Measurements from ENCODE around the gene HM13. TPM values are rescaled to one million over a fixed set of nuclear protein-coding genes. Genes with fewer than 3 reads are reported as not detected.

HM13 gene
- total and polyA plus RNA-seq, 2 of the 4 experiments (the other 2 are of a cell fraction): 53.2 to 203 TPM

GRCh38 chr20:31517373-31517772 is 3.1 kb downstream of the HM13 start:
- Histone ChIP-seq H3K4me2 (ENCODE audit: low read depth, low read length) (peak overlapping the region; percentile 50; the same call in 1 of the 2 replicates), H3K56ac (ENCODE audit: extremely low read depth, insufficient read depth, low read length) (no peak overlapping the region), H3K27me3 (ENCODE audit: control insufficient read depth, insufficient read depth, low read length) (no peaks in the 10 kb centered on the region), H3K18ac (ENCODE audit: low read depth, low read length) (no peak overlapping the region), H2AFZ (replicated peaks; ENCODE audit: low read length, poor library complexity) (no peak overlapping the region), H3K79me1 (ENCODE audit: low read depth in 1 of 2, low read length in 2 of 2) (peaks cover 15 to 72% of the 10 kb centered on the region in 2 experiments), H3K23ac (ENCODE audit: low read depth, low read length) (peak overlapping the region; percentile 39), H4K91ac (ENCODE audit: insufficient read depth, low read depth, low read length) (no peak overlapping the region), H2AK9ac (replicated peaks; ENCODE audit: low read depth, low read length, poor library complexity) (peak overlapping the region; percentile 21), H3K9ac (ENCODE audit: low read depth, low read length) (0 out of 2 replicates have a peak overlapping the region, but pooled peaks have one; percentile 14), H3K4ac (ENCODE audit: low read depth, low read length) (0 out of 2 replicates have a peak overlapping the region, but pooled peaks have one; percentile 39), H2AK5ac (ENCODE audit: low read depth, low read length) (peak overlapping the region; percentile 17), H3K9me1 (ENCODE audit: insufficient read depth, low read length) (peaks cover 33% of the 10 kb centered on the region), H4K20me1 (ENCODE audit: insufficient read depth, low read length) (peaks cover 60% of the 10 kb centered on the region), H3K27ac (ENCODE audit: insufficient read depth, low read length) (peak overlapping the region; percentile 0; the same call in 1 of the 2 replicates), H4K5ac (ENCODE audit: low read depth, low read length) (no peak overlapping the region), H3K9me3 (ENCODE audit: control insufficient read depth, insufficient read depth, low read length) (no peaks in the 10 kb centered on the region), H3K4me3 (ENCODE audit: insufficient read depth, low read depth, low read length) (no peak overlapping the region), H2BK20ac (ENCODE audit: low read depth, low read length) (no peak overlapping the region), H2BK15ac (ENCODE audit: low read depth, low read length) (no peak overlapping the region), H2BK5ac (ENCODE audit: low read depth, low read length, poor library complexity, severe bottlenecking) (peak overlapping the region; percentile 5), H3K4me1 (ENCODE audit: control insufficient read depth, insufficient read depth, low read length) (peaks cover 19% of the 10 kb centered on the region), H3K14ac (replicated peaks; ENCODE audit: low read depth, low read length) (0 out of 2 replicates have a peak overlapping the region, but pooled peaks have one; percentile 2), H4K8ac (ENCODE audit: low read depth in 2 of 2, low read length in 2 of 2) (no peak overlapping the region), H3K36me3 (ENCODE audit: control insufficient read depth, insufficient read depth, low read length) (peaks cover 14% of the 10 kb centered on the region), H2BK120ac (ENCODE audit: low read depth, low read length) (no peak overlapping the region)
- 92% methylated on average over 2 of the region's 4 CpGs; no CpG with 5 or more reads in 1 of the 2 experiments for WGBS, 2 experiments (ENCODE audit: extremely low coverage in 2 of 2, insufficient read length in 1 of 2)
- intact Hi-C loops (cut with micrococcal nuclease): no loop called here
- ChIA-PET CTCF (no interaction called here), POLR2A (ENCODE audit: unreplicated experiment) (interaction anchor here (0.6 kb wide), 1 partner anchor 14 kb away, joined by 3 read pairs; no protein-coding TSS in a partner anchor)
- BruUV-seq (replicated peaks): no TSS peak
- dilution Hi-C loops (cut with HindIII; ENCODE audit: low sequenced_read_pairs, unreplicated experiment): no loop called here
- peak; percentile 58 for DNase-seq
- ATAC-seq (ENCODE audit: low read depth): peak; percentile 37
- no peak for TF ChIP-seq ELK1 (IDR thresholded peaks at IDR 0.05; ENCODE audit: borderline replicate concordance, low read depth, low read length)
- no peak for TF ChIP-seq CEBPB (IDR thresholded peaks at IDR 0.05; ENCODE audit: low read depth, low read length)
- no peak for TF ChIP-seq POLR2A (IDR thresholded peaks at IDR 0.05; ENCODE audit: low read depth, low read length)
- peak; percentile 38 for TF ChIP-seq CTCF (conservative IDR thresholded peaks at IDR 0.05; ENCODE audit: low read depth, low read length)
- no peak for TF ChIP-seq RFX5 (IDR thresholded peaks at IDR 0.05; ENCODE audit: low read depth, low read length)
- no peak for TF ChIP-seq FOS (IDR thresholded peaks at IDR 0.05; ENCODE audit: low read depth, low read length)
- no peak for TF ChIP-seq CHD1 (IDR thresholded peaks at IDR 0.05; ENCODE audit: low read depth, low read length)
- TF ChIP-seq MAFK (IDR thresholded peaks at IDR 0.05; ENCODE audit: low read depth, low read length): no peak
- no peak for TF ChIP-seq BHLHE40 (IDR thresholded peaks at IDR 0.05; ENCODE audit: low read depth, low read length)
- no peak for TF ChIP-seq RCOR1 (IDR thresholded peaks at IDR 0.05; ENCODE audit: insufficient replicate concordance, low read length)
- no peak for TF ChIP-seq SMC3 (IDR thresholded peaks at IDR 0.05; ENCODE audit: low read depth, low read length)
- no peak for TF ChIP-seq NFE2L2 (IDR thresholded peaks at IDR 0.05; ENCODE audit: low read depth, low read length)
- 0 out of 2 replicates have a peak, but pooled peaks have one; percentile 6 for TF ChIP-seq RAD21 (IDR thresholded peaks at IDR 0.05; ENCODE audit: low read length)
- no peak for TF ChIP-seq MXI1 (IDR thresholded peaks at IDR 0.05; ENCODE audit: borderline replicate concordance, low read depth, low read length)
- peak; percentile 65 for TF ChIP-seq USF2 (IDR thresholded peaks at IDR 0.05; ENCODE audit: low read depth, low read length)
- no peak for TF ChIP-seq MAZ (IDR thresholded peaks at IDR 0.05; ENCODE audit: borderline replicate concordance, low read depth, low read length)
- in situ Hi-C loops (cut with MboI; ENCODE audit: low sequenced_read_pairs): no loop called here

Data from IMR-90 (cell line).